ENCODE data around the gene IGLON5. TPM values are rescaled to one million over a fixed set of nuclear protein-coding genes. Genes with fewer than 3 reads are reported as not detected.

IGLON5 gene
- total RNA-seq, 2 experiments from 2014 or later, result not detected

DNA sequence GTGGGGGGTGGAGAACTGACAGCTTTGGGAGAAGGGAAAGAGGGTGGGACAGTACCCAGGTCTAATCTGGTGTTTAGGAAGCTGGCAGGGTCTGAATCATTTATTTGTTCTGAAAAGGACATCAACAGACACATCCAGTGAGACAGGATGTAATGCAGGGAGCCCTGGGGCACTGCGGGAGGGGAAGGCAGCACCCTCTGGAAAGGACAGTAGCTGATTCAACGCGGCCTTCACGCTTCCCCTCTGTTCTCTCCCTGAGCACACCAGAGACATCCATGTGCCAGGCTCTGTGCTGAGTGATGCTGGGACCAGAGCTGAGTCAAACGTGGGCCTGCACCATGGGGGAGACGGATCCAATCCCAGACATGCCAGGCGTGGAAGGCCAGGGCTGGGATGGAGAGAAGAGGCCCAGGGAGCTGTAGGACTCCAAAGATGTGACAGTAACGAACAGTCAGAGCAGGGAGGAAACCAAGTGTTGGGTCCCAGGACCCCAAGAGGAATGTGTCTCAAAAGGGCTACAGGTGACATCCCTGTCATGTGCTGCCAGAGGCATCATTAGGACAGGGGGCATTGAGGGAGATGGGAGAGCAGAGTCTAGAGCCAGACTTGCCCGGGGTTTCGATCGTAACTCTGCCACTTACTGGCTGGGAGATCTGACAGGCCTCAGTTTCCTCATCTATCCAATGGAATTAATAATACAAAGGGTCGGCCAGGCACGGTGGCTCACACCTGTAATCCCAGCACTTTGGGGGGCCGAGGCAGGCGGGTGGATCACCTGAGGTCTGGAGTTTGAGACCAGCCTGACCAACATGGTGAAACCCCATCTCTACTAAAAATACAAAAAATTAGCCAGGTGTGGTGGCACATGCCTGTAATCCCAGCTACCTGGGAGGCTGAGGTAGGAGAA lies 53.0 kb downstream of the IGLON5 start:
- H3K27ac ChIP-seq (ENCODE audit: low read depth, low read length, poor library complexity, severe bottlenecking), result no peak overlapping the region
- no peak for DNase-seq (ENCODE audit: low spot score)
- H3K9me3 ChIP-seq (ENCODE audit: low read length), result no peaks in the 10 kb centered on the region
- H4K20me1 ChIP-seq (ENCODE audit: insufficient read depth, low read length), result no peaks in the 10 kb centered on the region
- H3K36me3 ChIP-seq (ENCODE audit: insufficient read depth, low read length), result no peaks in the 10 kb centered on the region
- intact Hi-C loops (cut with micrococcal nuclease; ENCODE audit: unreplicated experiment), result no loop called here
- H3K4me1 ChIP-seq (ENCODE audit: insufficient read depth, low read length, poor library complexity, severe bottlenecking), result peaks cover 34% of the 10 kb centered on the region
- H3K9me2 ChIP-seq (ENCODE audit: insufficient read depth, low read length), result no peaks in the 10 kb centered on the region
- no peak overlapping the region for H2AFZ ChIP-seq (ENCODE audit: low read length)
- H3K4me2 ChIP-seq (ENCODE audit: low read length), result peak overlapping the region; percentile 11; the same call in 1 of the 2 replicates
- H3K79me2 ChIP-seq (ENCODE audit: insufficient read depth, low read depth, low read length), result peaks cover 10% of the 10 kb centered on the region; the same call in 1 of the 2 replicates
- H3K4me3 ChIP-seq (ENCODE audit: low read depth, low read length, poor library complexity, severe bottlenecking), result no peak overlapping the region
- no peak for TF ChIP-seq EZH2phosphoT487 (IDR thresholded peaks at IDR 0.05; ENCODE audit: borderline replicate concordance, low read depth, low read length)
- TF ChIP-seq, protein P1, sequence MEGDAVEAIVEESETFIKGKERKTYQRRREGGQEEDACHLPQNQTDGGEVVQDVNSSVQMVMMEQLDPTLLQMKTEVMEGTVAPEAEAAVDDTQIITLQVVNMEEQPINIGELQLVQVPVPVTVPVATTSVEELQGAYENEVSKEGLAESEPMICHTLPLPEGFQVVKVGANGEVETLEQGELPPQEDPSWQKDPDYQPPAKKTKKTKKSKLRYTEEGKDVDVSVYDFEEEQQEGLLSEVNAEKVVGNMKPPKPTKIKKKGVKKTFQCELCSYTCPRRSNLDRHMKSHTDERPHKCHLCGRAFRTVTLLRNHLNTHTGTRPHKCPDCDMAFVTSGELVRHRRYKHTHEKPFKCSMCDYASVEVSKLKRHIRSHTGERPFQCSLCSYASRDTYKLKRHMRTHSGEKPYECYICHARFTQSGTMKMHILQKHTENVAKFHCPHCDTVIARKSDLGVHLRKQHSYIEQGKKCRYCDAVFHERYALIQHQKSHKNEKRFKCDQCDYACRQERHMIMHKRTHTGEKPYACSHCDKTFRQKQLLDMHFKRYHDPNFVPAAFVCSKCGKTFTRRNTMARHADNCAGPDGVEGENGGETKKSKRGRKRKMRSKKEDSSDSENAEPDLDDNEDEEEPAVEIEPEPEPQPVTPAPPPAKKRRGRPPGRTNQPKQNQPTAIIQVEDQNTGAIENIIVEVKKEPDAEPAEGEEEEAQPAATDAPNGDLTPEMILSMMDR (conservative IDR thresholded peaks at IDR 0.05; ENCODE audit: low read length), result no peak
- BruUV-seq (replicated peaks), result no TSS peak
- ChIA-PET CTCF (ENCODE audit: unreplicated experiment) (no interaction called here), POLR2A (no interaction called here)

DNA sequence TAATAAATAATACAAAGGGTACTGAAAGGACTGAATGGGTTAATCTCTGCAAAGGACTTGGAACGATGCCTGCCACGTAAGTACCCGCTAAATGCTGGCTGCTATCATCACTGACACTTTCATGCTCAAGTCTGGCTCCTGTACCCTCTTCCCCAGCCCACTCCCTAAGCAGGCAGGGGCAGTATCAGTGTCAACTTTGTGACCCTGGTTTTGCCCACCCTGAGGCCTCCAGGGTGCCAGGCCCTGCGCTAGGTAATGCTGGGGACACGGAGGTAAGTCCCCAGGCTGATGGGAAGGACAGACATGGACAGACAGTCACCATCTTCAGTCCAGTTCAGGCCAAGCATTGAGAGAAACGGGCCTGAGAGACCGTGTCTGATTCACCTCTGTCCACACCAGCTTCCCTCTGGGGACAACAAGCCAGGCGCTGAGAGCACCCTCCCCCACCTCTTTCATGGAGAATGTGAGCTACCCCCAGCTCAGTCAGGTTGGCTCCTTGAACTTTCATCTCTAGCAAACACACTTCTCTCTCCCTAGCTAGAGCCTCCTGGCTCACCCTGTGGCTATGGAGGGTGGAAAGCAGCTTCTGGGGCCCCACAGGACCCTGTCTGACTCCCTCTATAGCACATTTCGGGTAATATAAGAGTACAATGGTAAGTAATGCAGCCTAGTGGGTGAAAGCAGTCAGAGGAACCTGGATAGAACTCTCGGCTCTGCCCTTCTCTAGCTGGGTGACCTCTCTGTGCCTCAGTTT lies 53.9 kb downstream of the IGLON5 start:
- intact Hi-C loops (cut with micrococcal nuclease; ENCODE audit: unreplicated experiment), result no loop called here
- peak overlapping the region; percentile 63 for H3K27ac ChIP-seq (ENCODE audit: low read depth, low read length, poor library complexity, severe bottlenecking)
- H3K79me2 ChIP-seq (ENCODE audit: insufficient read depth, low read depth, low read length), result peaks cover 10% of the 10 kb centered on the region; the same call in 1 of the 2 replicates
- H4K20me1 ChIP-seq (ENCODE audit: insufficient read depth, low read length), result no peaks in the 10 kb centered on the region
- DNase-seq (ENCODE audit: low spot score), result peak; percentile 58
- ChIA-PET CTCF (ENCODE audit: unreplicated experiment) (interaction anchor here (0.9 to 1.1 kb wide), 2 partner anchors 26 to 52 kb away, joined by 3 read pairs; partner anchors contain the start of gene SIGLEC10), POLR2A (no interaction called here)
- no peaks in the 10 kb centered on the region for H3K9me2 ChIP-seq (ENCODE audit: insufficient read depth, low read length)
- H3K36me3 ChIP-seq (ENCODE audit: insufficient read depth, low read length), result no peaks in the 10 kb centered on the region
- H3K4me3 ChIP-seq (ENCODE audit: low read depth, low read length, poor library complexity, severe bottlenecking), result peak overlapping the region; percentile 78
- BruUV-seq (replicated peaks), result no TSS peak
- TF ChIP-seq, protein P1 (conservative IDR thresholded peaks at IDR 0.05; ENCODE audit: low read length), result peak; percentile 49
- no peak for TF ChIP-seq EZH2phosphoT487 (IDR thresholded peaks at IDR 0.05; ENCODE audit: borderline replicate concordance, low read depth, low read length)
- peaks cover 34% of the 10 kb centered on the region for H3K4me1 ChIP-seq (ENCODE audit: insufficient read depth, low read length, poor library complexity, severe bottlenecking)
- no peaks in the 10 kb centered on the region for H3K9me3 ChIP-seq (ENCODE audit: low read length)
- peak overlapping the region; percentile 92 for H3K4me2 ChIP-seq (ENCODE audit: low read length)
- H2AFZ ChIP-seq (ENCODE audit: low read length), result peak overlapping the region; percentile 24; the same call in 1 of the 2 replicates

Data from OCI-LY7 (cell line).